ENCODE measurements around the gene CISTR. TPM values are rescaled to one million over a fixed set of nuclear protein-coding genes. Genes with fewer than 3 reads are reported as not detected.

The CISTR gene
- total and polyA plus RNA-seq, 2 experiments from 2014 or later = not detected

- Mint-ChIP-seq H3K4me3 (no peak overlapping the region), H3K27me3 (ENCODE audit: insufficient read depth, low read depth, poor library complexity) (peaks cover 20% of the 10 kb centered on the region), H3K9me3 (no peaks in the 10 kb centered on the region; the same call in 2 of the 3 replicates), H3K4me1 (peaks cover 21% of the 10 kb centered on the region), H3K36me3 (ENCODE audit: low read depth) (no peaks in the 10 kb centered on the region), H3K27ac (no peak overlapping the region)
- Histone ChIP-seq H3K9me2 (ENCODE audit: insufficient read depth) (no peaks in the 10 kb centered on the region), H3K4me1 (ENCODE audit: insufficient read depth) (peaks cover 58% of the 10 kb centered on the region), H3K79me2 (replicated peaks; ENCODE audit: insufficient read depth) (no peaks in the 10 kb centered on the region), H3K27me3 (ENCODE audit: insufficient read depth) (peaks cover 93% of the 10 kb centered on the region), H2AFZ (0 out of 2 replicates have a peak overlapping the region, but pooled peaks have one; percentile 19), H4K20me1 (replicated peaks; ENCODE audit: insufficient read depth) (no peaks in the 10 kb centered on the region), H3K4me3 (peak overlapping the region; percentile 14; the same call in 1 of the 2 replicates), H3K4me2 (peak overlapping the region; percentile 77), H3F3A (replicated peaks; ENCODE audit: low read depth) (0 out of 2 replicates have a peak, but pooled peaks cover 17% of the 10 kb centered on the region), H3K27ac (ENCODE audit: low read depth) (no peak overlapping the region), H3K36me3 (ENCODE audit: insufficient read depth) (no peaks in the 10 kb centered on the region)
- no peak for ATAC-seq
- no peak for TF ChIP-seq EZH2 (IDR thresholded peaks at IDR 0.05; ENCODE audit: low read depth, unreplicated experiment)
- no peak for TF ChIP-seq CTCF (conservative IDR thresholded peaks at IDR 0.05; ENCODE audit: low read depth in 2 of 2)
- TF ChIP-seq ZNF462 (CRISPR knock-in tag; IDR thresholded peaks at IDR 0.05) = no peak
- no peak for TF ChIP-seq JUNB (IDR thresholded peaks at IDR 0.05; ENCODE audit: unreplicated experiment)
- no peak for TF ChIP-seq STAT1 (IDR thresholded peaks at IDR 0.05; ENCODE audit: unreplicated experiment)
- TF ChIP-seq ZNF331 (CRISPR knock-in tag; IDR thresholded peaks at IDR 0.05; ENCODE audit: low read depth) = no peak
- DNase-seq (ENCODE audit: low spot score) = no peak
Observed at GRCh38 chr12:53754633-53755264, 3.0 kb upstream of the CISTR start.

All from GM23338 (cell line).